Loucy (cell line): ENCODE data around the gene TKT.

Experiments used
- H2AFZ ChIP-seq: fragments of 200-600 bp; sonication (generic); 2 replicates; pipeline ENCODE4 v1.6.0; 2016; ENCODE audit warnings: antibody characterized with exemption, mild to moderate bottlenecking, low read length, moderate library complexity
- H3F3A ChIP-seq: fragments of 200-600 bp; 2 replicates; pipeline ENCODE4 v1.6.0; 2016; ENCODE audit warnings: antibody characterized with exemption, low read depth, mild to moderate bottlenecking
- H3K27me3 ChIP-seq: fragments of 200-600 bp; sonication (generic); 2 replicates; pipeline ENCODE4 v1.6.1; 2014; ENCODE audit warnings: low read length, mild to moderate bottlenecking; ENCODE audit not compliant: insufficient read depth, poor library complexity, severe bottlenecking
- H3K36me3 ChIP-seq: fragments of 200-600 bp; sonication (generic); 2 replicates; pipeline ENCODE4 v1.6.1; 2016; ENCODE audit warnings: low read length; ENCODE audit not compliant: insufficient read depth
- H3K4me1 ChIP-seq: fragments of 200-600 bp; sonication (generic); 2 replicates; pipeline ENCODE4 v1.5.1; 2014; ENCODE audit warnings: low read length, mild to moderate bottlenecking; ENCODE audit not compliant: insufficient read depth, poor library complexity, severe bottlenecking
- H3K4me2 ChIP-seq: fragments of 200-600 bp; sonication (generic); 2 replicates; pipeline ENCODE4 v1.6.0; 2014; ENCODE audit warnings: antibody characterized with exemption, low read length, low read depth, mild to moderate bottlenecking; ENCODE audit not compliant: poor library complexity, severe bottlenecking
- H3K4me3 ChIP-seq: fragments of 200-600 bp; sonication (generic); 2 replicates; pipeline ENCODE4 v1.5.1; 2014; ENCODE audit warnings: low read length, mild to moderate bottlenecking, mixed read lengths; ENCODE audit not compliant: poor library complexity, severe bottlenecking
- H3K79me2 ChIP-seq: fragments of 200-600 bp; sonication (generic); 2 replicates; pipeline ENCODE4 v1.6.1; 2014; ENCODE audit warnings: low read length; ENCODE audit not compliant: insufficient read depth
- H3K9ac ChIP-seq: fragments of 200-600 bp; sonication (generic); 2 replicates; pipeline ENCODE4 v1.6.0; 2014; ENCODE audit warnings: mild to moderate bottlenecking, low read depth, low read length, moderate library complexity; ENCODE audit not compliant: poor library complexity, severe bottlenecking
- H3K9me2 ChIP-seq: fragments of 200-600 bp; sonication (generic); replicated peaks from 2 replicates; pipeline ENCODE4 v1.6.1; 2016; ENCODE audit warnings: low read depth, low read length, mixed read lengths
- H3K9me3 ChIP-seq: fragments of 200-600 bp; sonication (generic); 2 replicates; pipeline ENCODE4 v1.6.1; 2014; ENCODE audit warnings: mild to moderate bottlenecking, antibody characterized with exemption, low read length, low read depth; ENCODE audit not compliant: insufficient read depth
- H4K20me1 ChIP-seq: fragments of 200-600 bp; sonication (generic); 2 replicates; pipeline ENCODE4 v1.6.0; 2014; ENCODE audit warnings: antibody characterized with exemption, low read length, mild to moderate bottlenecking; ENCODE audit not compliant: insufficient read depth, poor library complexity, severe bottlenecking
- EZH2phosphoT487 ChIP-seq: fragments of 200-600 bp; IDR thresholded peaks from 2 replicates; pipeline ENCODE4 v1.6.1; 2018; ENCODE audit warnings: antibody characterized with exemption, mild to moderate bottlenecking, moderate library complexity, borderline replicate concordance
- TF ChIP-seq, protein P1 (sequence below): fragments of 200-600 bp; sonication (generic); conservative IDR thresholded peaks from 2 replicates; pipeline ENCODE4 v1.5.1; 2014; ENCODE audit warnings: mild to moderate bottlenecking, antibody characterized with exemption, low read length

Gene TKT

DNA sequence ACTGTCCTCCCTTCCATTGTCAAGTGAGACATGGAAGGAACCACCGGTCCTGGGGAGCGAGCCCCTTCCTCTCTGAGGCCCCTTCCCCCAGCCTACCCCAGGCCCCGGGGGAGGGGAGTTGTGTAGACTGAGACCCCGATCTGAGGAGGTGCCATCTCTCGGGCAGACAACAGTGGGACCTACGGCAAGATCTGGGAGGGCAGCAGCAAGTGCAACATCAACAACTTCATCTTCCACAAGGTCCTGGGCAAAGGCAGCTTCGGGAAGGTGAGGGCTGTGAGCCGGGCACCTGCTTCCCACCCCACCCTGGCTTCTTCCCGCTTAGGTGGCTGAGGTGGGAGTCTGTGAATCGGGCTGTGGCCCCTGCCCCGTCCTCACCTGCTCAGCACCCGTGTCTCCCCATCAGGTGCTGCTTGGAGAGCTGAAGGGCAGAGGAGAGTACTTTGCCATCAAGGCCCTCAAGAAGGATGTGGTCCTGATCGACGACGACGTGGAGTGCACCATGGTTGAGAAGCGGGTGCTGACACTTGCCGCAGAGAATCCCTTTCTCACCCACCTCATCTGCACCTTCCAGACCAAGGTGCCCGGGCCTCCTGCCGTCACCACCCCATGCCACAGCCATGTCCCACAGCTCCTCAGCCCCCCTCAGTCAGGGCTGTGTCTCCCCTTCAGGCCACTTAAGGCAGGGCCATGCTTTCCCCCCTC is 69.9 kb downstream of the TKT start:
- H3K9me3 ChIP-seq: no peaks in the 10 kb centered on the region
- no peak overlapping the region for H3K9ac ChIP-seq
- H3K79me2 ChIP-seq: no peaks in the 10 kb centered on the region
- no peak for TF ChIP-seq EZH2phosphoT487
- TF ChIP-seq, protein P1, sequence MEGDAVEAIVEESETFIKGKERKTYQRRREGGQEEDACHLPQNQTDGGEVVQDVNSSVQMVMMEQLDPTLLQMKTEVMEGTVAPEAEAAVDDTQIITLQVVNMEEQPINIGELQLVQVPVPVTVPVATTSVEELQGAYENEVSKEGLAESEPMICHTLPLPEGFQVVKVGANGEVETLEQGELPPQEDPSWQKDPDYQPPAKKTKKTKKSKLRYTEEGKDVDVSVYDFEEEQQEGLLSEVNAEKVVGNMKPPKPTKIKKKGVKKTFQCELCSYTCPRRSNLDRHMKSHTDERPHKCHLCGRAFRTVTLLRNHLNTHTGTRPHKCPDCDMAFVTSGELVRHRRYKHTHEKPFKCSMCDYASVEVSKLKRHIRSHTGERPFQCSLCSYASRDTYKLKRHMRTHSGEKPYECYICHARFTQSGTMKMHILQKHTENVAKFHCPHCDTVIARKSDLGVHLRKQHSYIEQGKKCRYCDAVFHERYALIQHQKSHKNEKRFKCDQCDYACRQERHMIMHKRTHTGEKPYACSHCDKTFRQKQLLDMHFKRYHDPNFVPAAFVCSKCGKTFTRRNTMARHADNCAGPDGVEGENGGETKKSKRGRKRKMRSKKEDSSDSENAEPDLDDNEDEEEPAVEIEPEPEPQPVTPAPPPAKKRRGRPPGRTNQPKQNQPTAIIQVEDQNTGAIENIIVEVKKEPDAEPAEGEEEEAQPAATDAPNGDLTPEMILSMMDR: no peak
- no peak overlapping the region for H3K4me2 ChIP-seq
- H3K9me2 ChIP-seq: no peaks in the 10 kb centered on the region
- H3F3A ChIP-seq: no peaks in the 10 kb centered on the region
- no peak overlapping the region for H2AFZ ChIP-seq
- H3K27me3 ChIP-seq: no peaks in the 10 kb centered on the region
- no peaks in the 10 kb centered on the region for H3K4me1 ChIP-seq
- H4K20me1 ChIP-seq: no peaks in the 10 kb centered on the region
- no peak overlapping the region for H3K4me3 ChIP-seq
- peaks cover 11% of the 10 kb centered on the region; the same call in 1 of the 2 replicates for H3K36me3 ChIP-seq

DNA sequence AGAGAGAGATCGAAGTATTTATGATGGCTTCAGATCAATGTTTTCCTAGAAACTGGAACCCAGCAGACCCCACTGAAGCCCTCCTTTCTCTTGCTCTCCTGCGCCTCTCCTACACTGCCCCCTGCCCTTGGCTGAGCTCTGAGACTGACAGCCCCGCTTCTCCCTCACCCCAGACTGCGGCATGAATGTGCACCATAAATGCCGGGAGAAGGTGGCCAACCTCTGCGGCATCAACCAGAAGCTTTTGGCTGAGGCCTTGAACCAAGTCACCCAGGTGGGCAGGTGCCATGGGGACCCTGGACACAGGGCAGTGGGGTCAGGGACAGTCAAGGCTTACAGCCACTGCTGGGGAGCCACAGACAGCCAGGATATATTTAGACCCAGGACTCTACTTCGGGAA is 71.1 kb downstream of the TKT start:
- Histone ChIP-seq H3K79me2 (no peaks in the 10 kb centered on the region), H2AFZ (no peak overlapping the region), H3K4me1 (no peaks in the 10 kb centered on the region), H3K27me3 (no peaks in the 10 kb centered on the region), H3K4me2 (no peak overlapping the region), H3K9me3 (no peaks in the 10 kb centered on the region), H3K4me3 (no peak overlapping the region), H4K20me1 (no peaks in the 10 kb centered on the region), H3K9me2 (no peaks in the 10 kb centered on the region), H3F3A (no peaks in the 10 kb centered on the region), H3K36me3 (peaks cover 11% of the 10 kb centered on the region; the same call in 1 of the 2 replicates), H3K9ac (no peak overlapping the region)
- TF ChIP-seq, protein P1: no peak
- TF ChIP-seq EZH2phosphoT487: no peak

DNA sequence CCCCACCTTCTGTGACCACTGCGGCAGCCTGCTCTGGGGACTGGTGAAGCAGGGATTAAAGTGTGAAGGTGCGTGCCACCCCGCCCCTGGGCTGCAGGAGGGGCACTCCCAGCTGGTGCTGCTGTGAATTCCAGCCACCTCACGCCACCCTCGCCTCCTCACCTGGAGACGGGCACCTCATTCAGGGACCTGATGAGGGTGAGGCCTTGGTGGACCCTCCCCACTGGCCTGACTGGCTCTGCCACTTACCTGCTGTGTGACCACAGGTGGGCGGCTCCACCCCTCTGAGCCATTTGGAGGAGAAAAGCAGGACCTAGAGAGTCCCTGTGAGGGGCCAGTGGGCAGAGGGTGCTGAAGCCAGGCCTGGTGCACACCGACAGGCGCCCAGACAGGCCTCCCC is 72.3 kb downstream of the TKT start:
- Histone ChIP-seq H2AFZ (no peak overlapping the region), H3K9me3 (no peaks in the 10 kb centered on the region), H3K79me2 (no peaks in the 10 kb centered on the region), H3K9me2 (no peaks in the 10 kb centered on the region), H3K27me3 (no peaks in the 10 kb centered on the region), H3K4me2 (no peak overlapping the region), H3K4me1 (no peaks in the 10 kb centered on the region), H4K20me1 (no peaks in the 10 kb centered on the region), H3K9ac (no peak overlapping the region), H3K36me3 (peaks cover 11% of the 10 kb centered on the region; the same call in 1 of the 2 replicates), H3F3A (no peaks in the 10 kb centered on the region), H3K4me3 (no peak overlapping the region)
- TF ChIP-seq, protein P1: no peak
- no peak for TF ChIP-seq EZH2phosphoT487
